ENCODE data around the gene SLC4A1. TPM values are rescaled to one million over a fixed set of nuclear protein-coding genes. Genes with fewer than 3 reads are reported as not detected.

The SLC4A1 gene
- polyA plus RNA-seq, 1 of the 3 experiments (the other 2 are of a cell fraction), result not detected

- Histone ChIP-seq H3K4me1 (ENCODE audit: control insufficient read depth in 1 of 2, insufficient read depth in 2 of 2, low read depth in 1 of 2, low read length in 1 of 2) (no peaks in the 10 kb centered on the region), H3F3A (replicated peaks; ENCODE audit: insufficient read depth) (no peaks in the 10 kb centered on the region), H3K9me2 (no peaks in the 10 kb centered on the region), H3K9me3 (no peaks in the 10 kb centered on the region), H3K9ac (no peak overlapping the region), H3K4me2 (no peak overlapping the region), H3K36me3 (replicated peaks in 1 of 2; ENCODE audit: control insufficient read depth in 1 of 2, insufficient read depth in 2 of 2, low read length in 1 of 2) (no peaks in the 10 kb centered on the region), H3K27me3 (ENCODE audit: insufficient read depth) (peaks cover 17% of the 10 kb centered on the region; the same call in 1 of the 2 replicates), H3K79me2 (ENCODE audit: insufficient read depth) (no peaks in the 10 kb centered on the region), H4K20me1 (ENCODE audit: insufficient read depth) (no peaks in the 10 kb centered on the region), H3K27ac (ENCODE audit: low read depth in 2 of 2, low read length in 1 of 2) (no peak overlapping the region), H2AFZ (ENCODE audit: low read depth) (no peak overlapping the region), H3K4me3 (ENCODE audit: low read depth in 2 of 2, low read length in 1 of 2) (no peak overlapping the region)
- CTCF ChIA-PET, result interaction anchor here (0.6 to 1.9 kb wide), 2 partner anchors 14 to 57 kb away, joined by 3 to 6 read pairs; no protein-coding TSS in a partner anchor
- no peak for TF ChIP-seq MEF2A (IDR thresholded peaks at IDR 0.05; ENCODE audit: borderline replicate concordance, low read depth)
- TF ChIP-seq CTCF (IDR thresholded peaks at IDR 0.05), result no peak
- no peak for TF ChIP-seq FOXJ3 (CRISPR knock-in tag; IDR thresholded peaks at IDR 0.05)
- no peak for TF ChIP-seq MXI1 (IDR thresholded peaks at IDR 0.05; ENCODE audit: low read depth, low read length)
- POLR2A ChIA-PET, result interaction anchor here (1.1 kb wide), 1 partner anchor 12 kb away, joined by 4 read pairs; no protein-coding TSS in a partner anchor
- no peak for DNase-seq
- 50% methylated on average over 9 of the region's 9 CpGs for WGBS (ENCODE audit: low lambda C conversion rate)
Observed at GRCh38 chr17:44293509-44294226, 25.7 kb upstream of the SLC4A1 start.

GRCh38 chr17:44287651-44288050, 19.7 kb upstream of the SLC4A1 start:
- 60% methylated on average over 8 of the region's 8 CpGs for WGBS (ENCODE audit: low lambda C conversion rate)
- H3K4me3 ChIP-seq (ENCODE audit: low read depth in 2 of 2, low read length in 1 of 2), result no peak overlapping the region
- H3K36me3 ChIP-seq (replicated peaks in 1 of 2; ENCODE audit: control insufficient read depth in 1 of 2, insufficient read depth in 2 of 2, low read length in 1 of 2), result no peaks in the 10 kb centered on the region
- no peak for DNase-seq
- no peaks in the 10 kb centered on the region for H3K4me1 ChIP-seq (ENCODE audit: control insufficient read depth in 1 of 2, insufficient read depth in 2 of 2, low read depth in 1 of 2, low read length in 1 of 2)
- ChIA-PET CTCF (interaction anchor here (0.6 kb wide), 1 partner anchor 44 kb away, joined by 3 read pairs; no protein-coding TSS in a partner anchor), POLR2A (no interaction called here)
- no peak overlapping the region for H2AFZ ChIP-seq (ENCODE audit: low read depth)
- H3K79me2 ChIP-seq (ENCODE audit: insufficient read depth), result no peaks in the 10 kb centered on the region
- H3K9ac ChIP-seq, result no peak overlapping the region
- peaks cover 17% of the 10 kb centered on the region; the same call in 1 of the 2 replicates for H3K27me3 ChIP-seq (ENCODE audit: insufficient read depth)
- H3K4me2 ChIP-seq, result no peak overlapping the region
- no peaks in the 10 kb centered on the region for H3F3A ChIP-seq (replicated peaks; ENCODE audit: insufficient read depth)
- no peak overlapping the region for H3K27ac ChIP-seq (ENCODE audit: low read depth in 2 of 2, low read length in 1 of 2)
- no peaks in the 10 kb centered on the region for H3K9me3 ChIP-seq
- no peaks in the 10 kb centered on the region for H3K9me2 ChIP-seq
- H4K20me1 ChIP-seq (ENCODE audit: insufficient read depth), result no peaks in the 10 kb centered on the region
- TF ChIP-seq TEAD4 (IDR thresholded peaks at IDR 0.05; ENCODE audit: borderline replicate concordance, insufficient read depth), result no peak
- TF ChIP-seq MAX (IDR thresholded peaks at IDR 0.05; ENCODE audit: low read depth), result no peak
- TF ChIP-seq FOXM1 (IDR thresholded peaks at IDR 0.05; ENCODE audit: low read depth), result no peak
- no peak for TF ChIP-seq FOXJ3 (CRISPR knock-in tag; IDR thresholded peaks at IDR 0.05)
- TF ChIP-seq CTCF (IDR thresholded peaks at IDR 0.05), result no peak
- no peak for TF ChIP-seq GATA2 (CRISPR knock-in tag; IDR thresholded peaks at IDR 0.05)
- no peak for TF ChIP-seq USF1 (IDR thresholded peaks at IDR 0.05; ENCODE audit: borderline replicate concordance, low read depth)
- TF ChIP-seq REST (IDR thresholded peaks at IDR 0.05; ENCODE audit: low read depth, low read length), result no peak
- TF ChIP-seq TAF1 (IDR thresholded peaks at IDR 0.05; ENCODE audit: borderline replicate concordance, low read depth, low read length), result no peak
- TF ChIP-seq ELF1 (IDR thresholded peaks at IDR 0.05), result no peak
- TF ChIP-seq YY1 (IDR thresholded peaks at IDR 0.05; ENCODE audit: low read depth), result no peak
- no peak for TF ChIP-seq RAD21 (IDR thresholded peaks at IDR 0.05; ENCODE audit: low read length)
- TF ChIP-seq NFIC (IDR thresholded peaks at IDR 0.05; ENCODE audit: borderline replicate concordance), result no peak
- no peak for TF ChIP-seq RXRA (IDR thresholded peaks at IDR 0.05; ENCODE audit: borderline replicate concordance, low read depth)
- TF ChIP-seq RFX5 (IDR thresholded peaks at IDR 0.05; ENCODE audit: low read length), result no peak
- TF ChIP-seq MEF2A (IDR thresholded peaks at IDR 0.05; ENCODE audit: borderline replicate concordance, low read depth), result no peak
- TF ChIP-seq NRF1 (IDR thresholded peaks at IDR 0.05; ENCODE audit: low read depth, low read length), result no peak
